Osteocyte (in vitro differentiated cells): Measurements from ENCODE around the gene CRY2. TPM values are rescaled to one million over a fixed set of nuclear protein-coding genes. Genes with fewer than 3 reads are reported as not detected.

Experiments
- DNase-seq: peaks from one replicate; pipeline ENCODE4 v3.0.0; 2021; ENCODE audit warnings: mixed read lengths; ENCODE audit not compliant: unreplicated experiment; ENCODE audit errors: extremely low spot score
- H3K27ac Mint-ChIP-seq: one replicate; pipeline ENCODE4 v1.8.0; 2021; ENCODE audit warnings: mild to moderate bottlenecking, mixed read lengths; ENCODE audit not compliant: unreplicated experiment
- H3K27me3 Mint-ChIP-seq: one replicate; pipeline ENCODE4 v1.8.0; 2021; ENCODE audit warnings: mixed read lengths; ENCODE audit not compliant: unreplicated experiment
- H3K36me3 Mint-ChIP-seq: one replicate; pipeline ENCODE4 v1.8.0; 2021; ENCODE audit warnings: mixed read lengths; ENCODE audit not compliant: unreplicated experiment
- H3K4me1 Mint-ChIP-seq: one replicate; pipeline ENCODE4 v1.8.0; 2021; ENCODE audit warnings: mixed read lengths; ENCODE audit not compliant: unreplicated experiment
- H3K4me3 Mint-ChIP-seq: one replicate; pipeline ENCODE4 v1.8.0; 2021; ENCODE audit warnings: mild to moderate bottlenecking, moderate library complexity, mixed read lengths; ENCODE audit not compliant: unreplicated experiment
- H3K9me3 Mint-ChIP-seq: one replicate; pipeline ENCODE4 v1.8.0; 2021; ENCODE audit warnings: mixed read lengths; ENCODE audit not compliant: unreplicated experiment
- total RNA-seq: library from RNA; stranded (reverse); gene quantifications from 2 replicates; pipeline ENCODE4 v1.2.1, GENCODE V29; 2021
- TF ChIP-seq, protein P1 (sequence below): fragments of 200-600 bp; sonication (generic); IDR thresholded peaks from 2 replicates; pipeline ENCODE4 v1.5.0; 2021; ENCODE audit warnings: antibody characterized with exemption, mild to moderate bottlenecking, moderate library complexity

The CRY2 gene
- total RNA-seq, 1 donor from 2014 or later = 18.6 TPM

DNA sequence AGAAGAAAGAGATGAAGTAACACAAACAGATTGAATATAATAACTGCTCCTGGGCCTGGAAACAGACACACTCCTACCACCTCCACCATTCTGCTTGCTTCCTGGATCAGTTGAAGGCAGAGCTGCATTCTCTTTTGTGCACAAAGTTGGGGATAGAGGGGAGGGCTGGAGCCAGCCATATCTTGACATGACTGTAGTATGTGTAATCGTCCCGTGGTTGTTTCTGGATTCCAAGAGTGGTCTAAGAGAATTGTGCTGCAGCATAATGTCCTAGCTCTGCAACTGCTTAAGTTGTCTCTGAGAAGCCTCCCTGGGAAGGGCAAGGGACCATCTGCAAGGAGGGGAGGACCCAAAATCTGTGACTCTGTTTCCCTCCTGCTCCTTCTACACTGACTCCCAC, 3.2 kb downstream of the CRY2 start:
- no peak overlapping the region for H3K4me3 Mint-ChIP-seq
- no peaks in the 10 kb centered on the region for H3K9me3 Mint-ChIP-seq
- TF ChIP-seq, protein P1, sequence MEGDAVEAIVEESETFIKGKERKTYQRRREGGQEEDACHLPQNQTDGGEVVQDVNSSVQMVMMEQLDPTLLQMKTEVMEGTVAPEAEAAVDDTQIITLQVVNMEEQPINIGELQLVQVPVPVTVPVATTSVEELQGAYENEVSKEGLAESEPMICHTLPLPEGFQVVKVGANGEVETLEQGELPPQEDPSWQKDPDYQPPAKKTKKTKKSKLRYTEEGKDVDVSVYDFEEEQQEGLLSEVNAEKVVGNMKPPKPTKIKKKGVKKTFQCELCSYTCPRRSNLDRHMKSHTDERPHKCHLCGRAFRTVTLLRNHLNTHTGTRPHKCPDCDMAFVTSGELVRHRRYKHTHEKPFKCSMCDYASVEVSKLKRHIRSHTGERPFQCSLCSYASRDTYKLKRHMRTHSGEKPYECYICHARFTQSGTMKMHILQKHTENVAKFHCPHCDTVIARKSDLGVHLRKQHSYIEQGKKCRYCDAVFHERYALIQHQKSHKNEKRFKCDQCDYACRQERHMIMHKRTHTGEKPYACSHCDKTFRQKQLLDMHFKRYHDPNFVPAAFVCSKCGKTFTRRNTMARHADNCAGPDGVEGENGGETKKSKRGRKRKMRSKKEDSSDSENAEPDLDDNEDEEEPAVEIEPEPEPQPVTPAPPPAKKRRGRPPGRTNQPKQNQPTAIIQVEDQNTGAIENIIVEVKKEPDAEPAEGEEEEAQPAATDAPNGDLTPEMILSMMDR = no peak
- peaks cover 17% of the 10 kb centered on the region for H3K4me1 Mint-ChIP-seq
- DNase-seq = no peak
- H3K27me3 Mint-ChIP-seq = peaks cover 5% of the 10 kb centered on the region
- no peaks in the 10 kb centered on the region for H3K36me3 Mint-ChIP-seq
- no peak overlapping the region for H3K27ac Mint-ChIP-seq

GRCh38 chr11:45851228-45851627, 4.0 kb downstream of the CRY2 start:
- Mint-ChIP-seq H3K9me3 (no peaks in the 10 kb centered on the region), H3K36me3 (no peaks in the 10 kb centered on the region), H3K4me3 (no peak overlapping the region), H3K27ac (no peak overlapping the region), H3K27me3 (no peaks in the 10 kb centered on the region), H3K4me1 (peaks cover 17% of the 10 kb centered on the region)
- no peak for DNase-seq
- TF ChIP-seq, protein P1 = no peak

- Mint-ChIP-seq H3K4me1 (peaks cover 14% of the 10 kb centered on the region), H3K27ac (no peak overlapping the region), H3K9me3 (no peaks in the 10 kb centered on the region), H3K4me3 (no peak overlapping the region), H3K27me3 (no peaks in the 10 kb centered on the region), H3K36me3 (peaks cover 2% of the 10 kb centered on the region)
- no peak for DNase-seq
- TF ChIP-seq, protein P1 = no peak
Observed at GRCh38 chr11:45852018-45852711, 4.9 kb downstream of the CRY2 start.

DNA sequence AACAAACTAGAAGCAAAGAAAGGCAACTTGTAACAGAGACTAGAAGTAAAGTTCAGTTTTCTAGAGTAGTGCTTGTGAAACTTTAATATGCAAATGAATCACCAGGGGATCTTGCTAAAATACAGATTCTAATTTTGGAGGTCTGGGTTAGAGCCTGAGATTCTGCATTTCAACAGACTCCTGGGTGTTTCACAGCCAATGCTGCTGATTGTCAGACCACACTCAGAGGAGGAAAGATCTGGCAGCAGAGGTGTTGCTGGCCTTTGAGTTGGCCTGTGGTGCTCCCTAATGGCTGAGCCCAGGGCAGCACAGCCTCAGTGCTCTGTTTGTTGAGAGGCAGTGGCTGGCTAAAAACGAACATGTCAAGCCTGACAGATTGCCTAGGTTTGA, 5.4 kb downstream of the CRY2 start:
- TF ChIP-seq, protein P1 = no peak
- Mint-ChIP-seq H3K4me1 (peaks cover 17% of the 10 kb centered on the region), H3K27ac (no peak overlapping the region), H3K9me3 (no peaks in the 10 kb centered on the region), H3K27me3 (no peaks in the 10 kb centered on the region), H3K4me3 (no peak overlapping the region), H3K36me3 (peaks cover 6% of the 10 kb centered on the region)
- no peak for DNase-seq

GRCh38 chr11:45853332-45854219, 6.3 kb downstream of the CRY2 start:
- Mint-ChIP-seq H3K9me3 (no peaks in the 10 kb centered on the region), H3K36me3 (peaks cover 8% of the 10 kb centered on the region), H3K27me3 (no peaks in the 10 kb centered on the region), H3K27ac (no peak overlapping the region), H3K4me3 (no peak overlapping the region), H3K4me1 (peaks cover 18% of the 10 kb centered on the region)
- DNase-seq = no peak
- TF ChIP-seq, protein P1 = no peak
